Measurements from ENCODE around the gene ZNF221.

The ZNF221 gene

DNA sequence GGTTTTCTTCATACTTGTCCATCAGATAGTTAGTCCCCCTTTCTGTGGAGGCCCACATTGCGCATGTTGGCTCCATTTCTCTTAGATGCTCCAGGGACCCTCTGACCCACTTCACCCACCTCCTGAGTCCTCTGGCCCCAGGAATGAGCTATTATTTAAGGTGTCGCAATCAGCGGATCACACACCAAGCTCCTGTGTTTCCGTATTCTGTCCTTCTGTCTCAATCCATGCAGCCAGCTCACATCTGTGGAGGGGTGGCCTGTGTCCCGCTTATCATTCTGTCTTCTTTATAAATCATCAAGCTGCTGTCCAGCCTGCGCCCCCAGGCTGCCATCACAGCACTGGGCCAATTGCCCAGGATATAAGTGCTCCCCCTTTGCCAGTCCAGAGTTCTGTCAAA, 56.4 kb downstream of the ZNF221 start:
- FAIRE-seq (no peak), DNase-seq (ENCODE audit: insufficient read length) (no peak)
- TF ChIP-seq POLR2AphosphoS5 (IDR thresholded peaks at IDR 0.05; ENCODE audit: low read depth, low read length) (no peak), POLR2A (IDR thresholded peaks at IDR 0.05; ENCODE audit: low read depth, low read length) (no peak), TAF1 (IDR thresholded peaks at IDR 0.05; ENCODE audit: borderline replicate concordance, low read depth, low read length) (no peak)

- TF ChIP-seq POLR2AphosphoS5 (IDR thresholded peaks at IDR 0.05; ENCODE audit: low read depth, low read length) (no peak), TAF1 (IDR thresholded peaks at IDR 0.05; ENCODE audit: borderline replicate concordance, low read depth, low read length) (no peak), POLR2A (IDR thresholded peaks at IDR 0.05; ENCODE audit: low read depth, low read length) (no peak)
- FAIRE-seq = no peak
- no peak for DNase-seq (ENCODE audit: insufficient read length)
Measured at GRCh38 chr19:44010468-44010867, 59.4 kb downstream of the ZNF221 start.
